T-helper 22 cell (primary cell): ENCODE results near the gene XKR7.

Experiments
- DNase-seq: peaks from one replicate; pipeline ENCODE4 v3.0.0-alpha.2; 2020; ENCODE audit warnings: low read depth

Gene XKR7

GRCh38 chr20:31979713-31980426 is 11.9 kb downstream of the XKR7 start:
- DNase-seq = no peak

- no peak for DNase-seq
Measured at GRCh38 chr20:31981784-31982183, 13.8 kb downstream of the XKR7 start.

- no peak for DNase-seq
Measured at GRCh38 chr20:31984981-31985471, 17.1 kb downstream of the XKR7 start.

GRCh38 chr20:31987744-31988143 is 19.8 kb downstream of the XKR7 start:
- no peak for DNase-seq

- DNase-seq = no peak
Measured at GRCh38 chr20:31988430-31989015, 20.6 kb downstream of the XKR7 start.

GRCh38 chr20:31989030-31989645 is 21.2 kb downstream of the XKR7 start:
- no peak for DNase-seq

- no peak for DNase-seq
Measured at GRCh38 chr20:31990641-31991338, 22.8 kb downstream of the XKR7 start.

- DNase-seq = no peak
Measured at GRCh38 chr20:31991339-31991705, 23.4 kb downstream of the XKR7 start.

- DNase-seq = no peak
Measured at GRCh38 chr20:31992086-31992485, 24.1 kb downstream of the XKR7 start.

GRCh38 chr20:31996996-31997395 is 29.0 kb downstream of the XKR7 start:
- DNase-seq = no peak

- DNase-seq = no peak
Measured at GRCh38 chr20:31998246-31998645, 30.3 kb downstream of the XKR7 start.

- no peak for DNase-seq
Measured at GRCh38 chr20:32003325-32003724, 35.4 kb downstream of the XKR7 start.

GRCh38 chr20:32004963-32005362 is 37.0 kb downstream of the XKR7 start:
- DNase-seq = no peak

GRCh38 chr20:32006053-32006452 is 38.1 kb downstream of the XKR7 start:
- no peak for DNase-seq

- DNase-seq = no peak
Measured at GRCh38 chr20:32006841-32007786, 39.2 kb downstream of the XKR7 start.

- DNase-seq = no peak
Measured at GRCh38 chr20:32007787-32008616, 40.1 kb downstream of the XKR7 start.

GRCh38 chr20:32009564-32009963 is 41.6 kb downstream of the XKR7 start:
- DNase-seq = no peak

- no peak for DNase-seq
Measured at GRCh38 chr20:32010101-32010500, 42.1 kb downstream of the XKR7 start, which contains the start of gene CCM2L. CCM2L (plus strand) TSS chr20:32010438; CDS start chr20:32010455, 17 bp downstream.

GRCh38 chr20:32010666-32011065 is 42.7 kb downstream of the XKR7 start:
- DNase-seq = no peak

GRCh38 chr20:32012159-32012688 is 44.3 kb downstream of the XKR7 start:
- DNase-seq = no peak
